Measurements from ENCODE around the gene CDC45. TPM values are rescaled to one million over a fixed set of nuclear protein-coding genes. Genes with fewer than 3 reads are reported as not detected.

The CDC45 gene
- total RNA-seq, 4 donors from 2014 or later, result 0.27 TPM; not detected in 3

GRCh38 chr22:19565382-19566278 lies 85.9 kb downstream of the CDC45 start:
- peaks cover 0 to 4% of the 10 kb centered on the region in 2 donors for H3K4me1 ChIP-seq
- no peaks in the 10 kb centered on the region for H3K27me3 ChIP-seq
- in situ Hi-C loops (cut with MboI; ENCODE audit: low sequenced_read_pairs in 4 of 4) (no loop called here), intact Hi-C loops (cut with DNase I; ENCODE audit: low total_unique reads) (loop anchor here (5.0 kb wide), 1 partner anchor 57 kb away; no protein-coding TSS in a partner anchor)
- H3K4me3 ChIP-seq, result no peak overlapping the region
- H3K36me3 ChIP-seq, result no peaks in the 10 kb centered on the region
- H3K27ac ChIP-seq, result peak overlapping the region in 3 of 4 donors; percentile 73 to 77 (median 74)
- ATAC-seq (peak; percentile 38 to 43), DNase-seq (no peak)
- TF ChIP-seq POLR2A (IDR thresholded peaks at IDR 0.05), result no peak
- no peaks in the 10 kb centered on the region for H3K9me3 ChIP-seq

- TF ChIP-seq POLR2A (IDR thresholded peaks at IDR 0.05) (no peak), CTCF (IDR thresholded peaks at IDR 0.05 in 4 of 5, conservative IDR thresholded peaks at IDR 0.05 in 1 of 5) (no peak)
- Histone ChIP-seq H3K36me3 (no peaks in the 10 kb centered on the region), H3K27me3 (no peaks in the 10 kb centered on the region), H3K27ac (peak overlapping the region; percentile 37 to 77 (median 74)), H3K4me1 (peaks cover under 1 to 4% of the 10 kb centered on the region in 2 donors), H3K9me3 (no peaks in the 10 kb centered on the region), H3K4me3 (no peak overlapping the region)
- in situ Hi-C loops (cut with MboI; ENCODE audit: low sequenced_read_pairs in 4 of 4) (no loop called here), intact Hi-C loops (cut with DNase I; ENCODE audit: low total_unique reads) (loop anchor here (5.0 kb wide), 1 partner anchor 56 kb away; no protein-coding TSS in a partner anchor)
- DNase-seq (no peak), ATAC-seq (peak in 1 of 2 donors; percentile 32)
Measured at GRCh38 chr22:19566279-19567156, 86.8 kb downstream of the CDC45 start.

- no peak overlapping the region for H3K4me3 ChIP-seq
- peaks cover 4 to 7% of the 10 kb centered on the region in 2 donors for H3K4me1 ChIP-seq
- in situ Hi-C loops (cut with MboI; ENCODE audit: low sequenced_read_pairs in 4 of 4) (no loop called here), intact Hi-C loops (cut with DNase I; ENCODE audit: low total_unique reads) (loop anchor here (5.0 kb wide), 1 partner anchor 55 kb away; no protein-coding TSS in a partner anchor)
- DNase-seq, result no peak
- H3K9me3 ChIP-seq, result no peaks in the 10 kb centered on the region
- H3K36me3 ChIP-seq, result no peaks in the 10 kb centered on the region
- ATAC-seq, result peak; percentile 40 to 56
- TF ChIP-seq CTCF (IDR thresholded peaks at IDR 0.05 in 4 of 5, conservative IDR thresholded peaks at IDR 0.05 in 1 of 5) (no peak), POLR2A (IDR thresholded peaks at IDR 0.05) (peak in 1 of 2 donors; percentile 17)
- peak overlapping the region; percentile 59 to 77 (median 74) for H3K27ac ChIP-seq
- no peaks in the 10 kb centered on the region for H3K27me3 ChIP-seq
Measured at GRCh38 chr22:19567157-19568009, 87.7 kb downstream of the CDC45 start.

- H3K4me3 ChIP-seq, result no peak overlapping the region
- H3K9me3 ChIP-seq, result no peaks in the 10 kb centered on the region
- no peaks in the 10 kb centered on the region for H3K36me3 ChIP-seq
- peak overlapping the region; percentile 59 to 77 (median 72) for H3K27ac ChIP-seq
- ATAC-seq (peak in 1 of 2 donors; percentile 60), DNase-seq (no peak)
- peaks cover 4 to 11% of the 10 kb centered on the region in 2 donors for H3K4me1 ChIP-seq
- in situ Hi-C loops (cut with MboI; ENCODE audit: low sequenced_read_pairs in 4 of 4) (no loop called here), intact Hi-C loops (cut with DNase I; ENCODE audit: low total_unique reads) (loop anchor here (5.0 kb wide), 1 partner anchor 54 kb away; no protein-coding TSS in a partner anchor)
- no peaks in the 10 kb centered on the region for H3K27me3 ChIP-seq
- TF ChIP-seq CTCF (IDR thresholded peaks at IDR 0.05 in 4 of 5, conservative IDR thresholded peaks at IDR 0.05 in 1 of 5), result no peak
- TF ChIP-seq POLR2A (IDR thresholded peaks at IDR 0.05), result no peak
Measured at GRCh38 chr22:19568337-19569275, 88.9 kb downstream of the CDC45 start.
